Activated CD8-positive, alpha-beta memory T cell treated with anti-CD3 and anti-CD28 coated beads for 48 hours (primary cell): ENCODE data around the gene KIF2C.
"Not testable (repeated sequence)": the region's sequence is repeated elsewhere in the genome, so short reads cannot be mapped to it uniquely, and the experiment has no call there.

ENCODE experiments used
- DNase-seq, 3 experiments: peaks; one replicate each; pipeline ENCODE4 v3.0.0-alpha.2; 2020; ENCODE audit warnings: low read depth in 2 of 3, low spot score in 2 of 3

The KIF2C gene

GRCh38 chr1:44810101-44810761, 70.6 kb downstream of the KIF2C start:
- no peak for DNase-seq

DNA sequence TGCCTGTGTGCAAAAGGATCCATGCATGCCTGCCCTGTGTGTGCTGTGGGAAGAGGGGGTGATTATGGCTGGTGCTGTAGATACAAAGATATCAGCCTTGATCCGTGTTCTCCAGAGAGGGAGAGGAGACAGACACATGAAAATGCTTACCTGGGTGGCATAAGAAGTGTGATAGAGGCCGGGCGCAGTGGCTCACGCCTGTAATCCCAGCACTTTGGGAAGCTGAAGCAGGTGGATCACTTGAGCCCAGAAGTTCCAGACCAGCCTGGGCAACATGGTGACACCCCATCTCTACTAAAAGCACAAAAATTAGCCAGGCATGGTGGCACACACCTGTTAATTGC, 71.1 kb downstream of the KIF2C start:
- not testable (repeated sequence) for DNase-seq

GRCh38 chr1:44811234-44811633, 71.6 kb downstream of the KIF2C start:
- no peak for DNase-seq

GRCh38 chr1:44812822-44813543, 73.3 kb downstream of the KIF2C start:
- DNase-seq, result no peak

DNA sequence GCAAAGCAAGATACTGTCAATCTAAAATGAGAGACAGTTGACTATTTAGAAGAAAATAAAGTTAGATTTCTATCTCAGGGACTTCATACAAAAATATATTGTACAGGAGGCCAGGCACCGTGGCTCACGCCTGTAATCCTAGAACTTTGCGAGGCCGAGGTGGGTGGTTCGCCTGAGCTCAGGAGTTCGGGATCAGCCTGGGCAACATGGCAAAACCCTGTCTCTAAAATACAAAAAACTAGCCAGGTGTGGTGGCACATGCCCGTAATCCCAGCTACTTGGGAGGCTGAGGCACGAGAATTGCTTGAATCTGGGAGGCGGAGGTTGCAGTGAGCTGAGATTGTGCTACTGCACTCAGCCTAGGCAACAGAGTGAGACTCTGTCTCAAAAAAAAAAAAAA, 76.3 kb downstream of the KIF2C start:
- DNase-seq, result not testable (repeated sequence)

GRCh38 chr1:44817307-44817706, 77.7 kb downstream of the KIF2C start:
- DNase-seq, result no peak
